ENCODE results near the gene MEG3. TPM values are rescaled to one million over a fixed set of nuclear protein-coding genes. Genes with fewer than 3 reads are reported as not detected.

The MEG3 gene
- total RNA-seq, 4 donors from 2014 or later: 8.2 to 18.2 (median 10.0) TPM

DNA sequence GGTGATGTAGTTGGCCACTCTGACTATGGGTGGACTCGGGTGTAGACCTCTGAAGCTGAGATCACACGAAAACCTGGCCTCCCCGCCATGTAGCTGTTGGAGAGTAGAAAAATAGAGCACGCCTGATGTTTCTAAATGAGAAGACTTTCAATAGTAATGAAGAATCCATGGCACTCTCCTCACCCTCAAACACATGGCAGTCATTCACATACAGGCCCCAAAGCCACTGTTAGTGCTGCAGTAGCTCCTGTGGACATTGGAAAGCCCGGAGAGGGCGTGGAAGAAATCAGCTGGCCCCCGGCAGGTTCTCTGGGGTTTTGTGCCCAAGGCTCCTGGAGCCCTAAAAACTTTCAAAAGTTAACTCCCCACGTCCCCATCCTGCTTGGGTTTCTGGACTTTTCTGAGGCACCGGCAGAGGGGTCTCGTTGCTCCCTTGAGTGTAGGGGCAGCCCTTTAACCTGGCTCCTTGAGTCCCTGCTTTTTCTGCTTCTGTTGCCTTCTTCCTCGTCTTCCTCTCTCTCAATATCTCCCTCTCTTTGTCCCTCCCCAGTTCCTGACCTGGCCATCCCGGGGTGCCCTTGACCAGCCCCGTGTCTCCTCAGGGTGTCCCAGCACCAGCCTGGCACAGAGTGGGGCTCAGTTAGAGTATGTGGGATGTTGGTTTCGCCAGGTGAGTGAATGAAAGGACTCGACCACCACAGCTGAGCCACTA is 8.3 kb downstream of the MEG3 start:
- H3K4me3 ChIP-seq (ENCODE audit: low read depth, poor library complexity, severe bottlenecking): no peak overlapping the region
- intact Hi-C loops (cut with DNase I; ENCODE audit: low total_unique reads): no loop called here
- TF ChIP-seq POLR2A (IDR thresholded peaks at IDR 0.05): no peak
- TF ChIP-seq CTCF (IDR thresholded peaks at IDR 0.05): no peak
- 84 to 94% methylated on average over 15 of the region's 15 CpGs for WGBS, 2 donors
- no peak for DNase-seq (ENCODE audit: low spot score in 2 of 2)

DNA sequence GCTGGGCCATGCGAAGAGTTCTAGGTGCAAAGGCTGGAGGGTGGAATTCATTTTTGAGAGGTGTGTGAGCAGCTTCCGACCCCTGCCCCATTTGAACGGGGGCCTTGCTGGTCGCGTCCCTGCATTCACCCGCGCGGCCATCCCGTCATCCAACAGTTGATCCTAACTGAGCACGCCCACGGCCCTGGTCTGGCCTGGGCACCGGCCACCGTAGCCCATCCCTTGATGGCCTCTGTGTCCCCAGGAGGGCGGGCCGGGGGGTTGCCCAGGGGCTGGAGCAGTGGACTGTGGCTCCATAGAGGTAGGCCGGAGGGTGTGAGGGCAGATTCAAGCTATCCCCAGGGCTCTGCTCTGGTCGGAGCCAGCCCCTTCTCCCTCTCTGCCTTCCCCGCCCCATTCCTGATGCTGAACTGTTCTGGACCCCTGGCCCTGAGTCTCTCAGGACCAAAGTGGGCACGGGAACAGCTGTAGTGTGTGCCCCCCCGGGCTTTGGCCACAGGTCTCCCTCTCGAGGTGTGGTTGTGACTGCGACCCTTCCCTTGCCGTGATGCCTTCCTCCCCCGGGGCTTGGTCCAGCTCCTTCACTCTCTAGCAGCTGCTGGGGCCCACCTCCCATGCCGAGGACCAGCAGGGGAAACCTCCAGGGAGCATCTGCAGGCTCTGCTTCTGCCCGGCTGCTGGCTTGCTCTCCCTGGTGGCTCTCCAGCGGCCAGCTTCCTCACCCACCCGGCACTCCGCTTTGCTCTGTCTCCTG is 9.1 kb downstream of the MEG3 start:
- intact Hi-C loops (cut with DNase I; ENCODE audit: low total_unique reads): no loop called here
- 82 to 84% methylated on average over 27 to 29 of the region's 29 CpGs for WGBS, 2 donors
- no peak overlapping the region for H3K4me3 ChIP-seq (ENCODE audit: low read depth, poor library complexity, severe bottlenecking)
- DNase-seq (ENCODE audit: low spot score in 2 of 2): no peak
- no peak for TF ChIP-seq POLR2A (IDR thresholded peaks at IDR 0.05)
- TF ChIP-seq CTCF (IDR thresholded peaks at IDR 0.05): no peak

GRCh38 chr14:100835548-100836310 is 9.8 kb downstream of the MEG3 start:
- WGBS, 2 donors: 88 to 89% methylated on average over 24 of the region's 24 CpGs
- H3K4me3 ChIP-seq (ENCODE audit: low read depth, poor library complexity, severe bottlenecking): no peak overlapping the region
- intact Hi-C loops (cut with DNase I; ENCODE audit: low total_unique reads): no loop called here
- DNase-seq (ENCODE audit: low spot score in 2 of 2): no peak
- no peak for TF ChIP-seq CTCF (IDR thresholded peaks at IDR 0.05)
- TF ChIP-seq POLR2A (IDR thresholded peaks at IDR 0.05): no peak

GRCh38 chr14:100836311-100836805 is 10.4 kb downstream of the MEG3 start:
- H3K4me3 ChIP-seq (ENCODE audit: low read depth, poor library complexity, severe bottlenecking): no peak overlapping the region
- TF ChIP-seq CTCF (IDR thresholded peaks at IDR 0.05) (no peak), POLR2A (IDR thresholded peaks at IDR 0.05) (no peak)
- intact Hi-C loops (cut with DNase I; ENCODE audit: low total_unique reads): no loop called here
- WGBS, 2 donors: 91 to 95% methylated on average over 5 to 11 of the region's 12 CpGs
- no peak for DNase-seq (ENCODE audit: low spot score in 2 of 2)

DNA sequence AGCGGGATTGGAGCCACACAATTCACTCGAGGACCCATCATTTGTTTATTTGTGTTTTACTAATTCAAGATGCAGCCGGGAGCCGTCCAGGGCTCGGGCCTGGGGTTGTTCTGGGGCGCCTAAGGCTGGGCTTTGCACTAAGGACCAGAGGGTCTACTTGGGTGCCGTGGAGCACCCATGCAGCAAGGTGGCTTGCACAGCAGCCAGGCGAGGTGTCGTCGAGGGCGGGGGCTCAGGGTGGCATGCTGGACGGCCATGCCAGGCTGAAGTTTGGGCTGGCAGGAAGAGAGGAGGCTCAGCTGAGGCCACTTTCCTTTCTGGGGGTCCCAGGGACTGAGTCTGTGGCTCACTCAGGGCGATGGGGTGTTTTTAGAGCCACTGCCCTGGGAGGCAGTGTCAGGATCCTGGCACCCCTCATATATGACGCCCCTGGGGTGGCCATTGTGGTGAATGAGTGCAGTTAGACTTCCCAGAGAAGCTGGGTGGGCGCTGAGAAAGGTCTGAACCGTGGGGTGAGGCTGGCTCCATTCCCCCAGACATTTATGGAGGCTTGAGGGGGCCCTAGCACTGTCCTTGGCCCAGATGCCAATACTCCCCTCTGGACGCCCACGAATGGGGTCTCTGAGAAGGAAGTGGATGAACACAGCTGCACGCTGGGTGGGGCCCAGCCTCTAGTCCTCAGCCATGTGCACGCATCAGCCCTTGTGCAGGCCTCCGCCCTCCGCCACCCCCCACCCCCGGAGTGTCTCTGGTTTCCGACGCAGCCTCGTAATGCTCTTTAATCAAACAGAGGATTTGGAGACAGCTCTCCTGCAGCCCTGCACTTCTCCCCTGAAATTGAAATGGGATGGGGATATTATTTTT is 11.3 kb downstream of the MEG3 start:
- WGBS, 2 donors: 83% methylated on average over 25 to 26 of the region's 26 CpGs
- TF ChIP-seq CTCF (IDR thresholded peaks at IDR 0.05) (no peak), POLR2A (IDR thresholded peaks at IDR 0.05) (no peak)
- no peak overlapping the region for H3K4me3 ChIP-seq (ENCODE audit: low read depth, poor library complexity, severe bottlenecking)
- intact Hi-C loops (cut with DNase I; ENCODE audit: low total_unique reads): no loop called here
- no peak for DNase-seq (ENCODE audit: low spot score in 2 of 2)

Measured in lower leg skin (tissue), 4 donors.